SK-N-SH treated with all-trans-retinoic acid at 6 μM for 48 hours (cell line): ENCODE measurements around the gene ZNF431.

Source experiments
- ESRRG ChIP-seq: fragments of 250-450 bp; sonication (Bioruptor Pico); IDR thresholded peaks from 2 replicates; pipeline ENCODE4 v1.6.1; 2021; ENCODE audit warnings: mild to moderate bottlenecking
- TF ChIP-seq, protein P1 (sequence below): fragments of 250-450 bp; sonication (Bioruptor Pico); IDR thresholded peaks from 2 replicates; pipeline ENCODE4 v1.8.0; 2021; ENCODE audit warnings: low read depth, mild to moderate bottlenecking, moderate library complexity, borderline replicate concordance

Gene ZNF431

DNA sequence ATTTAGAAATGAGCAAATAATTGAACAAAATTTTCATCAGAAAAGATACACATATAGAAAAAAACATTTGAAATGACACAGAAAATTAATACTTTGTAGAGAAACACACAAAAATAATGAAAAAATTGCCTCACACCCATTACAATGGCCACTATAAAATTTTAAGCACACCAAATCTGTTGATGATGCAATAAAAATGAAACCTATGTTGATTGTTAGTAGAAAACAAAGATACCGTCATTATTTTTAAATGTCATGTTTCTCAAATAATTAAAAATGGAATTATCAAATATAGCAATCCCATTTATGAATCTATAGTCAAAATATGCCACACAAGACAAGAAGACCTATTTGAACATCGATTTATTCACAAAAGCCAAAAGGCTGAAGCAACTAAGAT is 96.8 kb downstream of the ZNF431 start (continued):
- TF ChIP-seq, protein P1, sequence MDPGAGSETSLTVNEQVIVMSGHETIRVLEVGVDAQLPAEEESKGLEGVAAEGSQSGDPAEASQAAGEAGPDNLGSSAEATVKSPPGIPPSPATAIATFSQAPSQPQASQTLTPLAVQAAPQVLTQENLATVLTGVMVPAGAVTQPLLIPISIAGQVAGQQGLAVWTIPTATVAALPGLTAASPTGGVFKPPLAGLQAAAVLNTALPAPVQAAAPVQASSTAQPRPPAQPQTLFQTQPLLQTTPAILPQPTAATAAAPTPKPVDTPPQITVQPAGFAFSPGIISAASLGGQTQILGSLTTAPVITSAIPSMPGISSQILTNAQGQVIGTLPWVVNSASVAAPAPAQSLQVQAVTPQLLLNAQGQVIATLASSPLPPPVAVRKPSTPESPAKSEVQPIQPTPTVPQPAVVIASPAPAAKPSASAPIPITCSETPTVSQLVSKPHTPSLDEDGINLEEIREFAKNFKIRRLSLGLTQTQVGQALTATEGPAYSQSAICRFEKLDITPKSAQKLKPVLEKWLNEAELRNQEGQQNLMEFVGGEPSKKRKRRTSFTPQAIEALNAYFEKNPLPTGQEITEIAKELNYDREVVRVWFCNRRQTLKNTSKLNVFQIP = no peak
- TF ChIP-seq ESRRG = no peak
